Activated CD8-positive, alpha-beta memory T cell treated with anti-CD3 and anti-CD28 coated beads, Interleukin-2, amount 50 U/mL, for 4 hours (primary cell): ENCODE data around the gene VGLL3.
A peak's percentile ranks its signal among the peaks of the same experiment; 100 is the strongest.
"Not testable (repeated sequence)": the region's sequence is repeated elsewhere in the genome, so short reads cannot be mapped to it uniquely, and the experiment has no call there.

ENCODE experiments used
- DNase-seq: peaks from one replicate; pipeline ENCODE4 v3.0.0-alpha.2; 2020

The VGLL3 gene, protein sequence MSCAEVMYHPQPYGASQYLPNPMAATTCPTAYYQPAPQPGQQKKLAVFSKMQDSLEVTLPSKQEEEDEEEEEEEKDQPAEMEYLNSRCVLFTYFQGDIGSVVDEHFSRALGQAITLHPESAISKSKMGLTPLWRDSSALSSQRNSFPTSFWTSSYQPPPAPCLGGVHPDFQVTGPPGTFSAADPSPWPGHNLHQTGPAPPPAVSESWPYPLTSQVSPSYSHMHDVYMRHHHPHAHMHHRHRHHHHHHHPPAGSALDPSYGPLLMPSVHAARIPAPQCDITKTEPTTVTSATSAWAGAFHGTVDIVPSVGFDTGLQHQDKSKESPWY

DNA sequence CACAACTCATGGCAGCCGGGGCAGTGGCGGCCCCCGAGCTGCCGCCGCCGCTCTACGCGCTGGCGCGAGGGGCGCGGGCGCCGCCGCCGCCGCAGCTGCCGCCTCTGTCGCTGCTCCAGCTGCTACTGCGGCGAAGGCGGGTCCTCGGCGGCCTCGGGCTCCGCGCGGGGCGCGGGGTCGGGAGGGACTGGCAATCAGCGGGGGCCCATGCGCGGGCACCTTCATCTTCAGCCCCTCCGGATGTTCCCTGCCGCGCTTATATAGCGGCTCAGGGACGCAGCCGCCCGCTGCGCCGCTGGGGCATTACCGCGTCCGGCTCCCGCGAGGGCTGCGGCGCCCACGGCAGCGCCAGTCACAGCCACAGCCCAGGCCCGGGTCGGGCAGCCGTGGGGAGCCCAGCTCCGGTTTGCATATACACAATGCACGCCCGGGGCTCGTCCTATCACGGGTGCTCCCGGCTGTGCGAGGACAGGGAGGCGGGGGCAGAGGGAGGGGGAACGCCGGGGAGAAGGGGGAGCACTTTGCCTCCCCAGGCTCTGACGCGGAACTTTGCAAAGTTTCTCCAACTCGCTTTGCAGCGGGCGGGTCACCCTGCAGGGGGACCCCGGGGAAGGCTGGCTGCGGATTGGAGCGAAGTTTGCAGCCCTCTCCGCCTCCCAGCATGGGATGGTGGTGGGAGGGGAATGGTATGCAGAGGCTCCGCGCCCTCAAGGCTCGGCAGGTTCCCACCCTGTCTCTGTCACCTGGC lies at the start of gene VGLL3:
Gene VGLL3, minus strand, starts transcription at position 416 of the 748 bp plus-strand sequence. Its CDS starts 406 bp downstream, at position 10.
- DNase-seq = peak; percentile 13

DNA sequence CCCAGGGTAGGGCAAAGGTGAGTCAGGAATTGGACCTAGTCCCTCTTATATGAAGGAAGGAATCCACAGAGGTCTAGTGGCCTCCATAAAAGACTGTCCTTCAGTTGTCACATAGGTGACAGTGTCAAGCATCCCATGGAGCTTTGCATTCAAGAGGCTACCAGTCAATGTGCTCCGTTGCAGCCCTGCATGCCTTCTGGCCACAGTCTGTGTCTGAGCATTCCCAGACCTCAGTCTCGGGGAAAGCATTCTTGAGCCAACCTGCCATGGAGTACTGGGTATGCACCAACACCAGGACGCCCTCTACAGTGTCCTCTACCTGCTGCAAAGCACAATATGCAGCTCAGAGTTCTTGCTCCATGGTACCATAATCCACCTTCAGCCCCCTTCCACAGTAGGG lies 46.7 kb upstream of the VGLL3 start:
- DNase-seq = no peak

DNA sequence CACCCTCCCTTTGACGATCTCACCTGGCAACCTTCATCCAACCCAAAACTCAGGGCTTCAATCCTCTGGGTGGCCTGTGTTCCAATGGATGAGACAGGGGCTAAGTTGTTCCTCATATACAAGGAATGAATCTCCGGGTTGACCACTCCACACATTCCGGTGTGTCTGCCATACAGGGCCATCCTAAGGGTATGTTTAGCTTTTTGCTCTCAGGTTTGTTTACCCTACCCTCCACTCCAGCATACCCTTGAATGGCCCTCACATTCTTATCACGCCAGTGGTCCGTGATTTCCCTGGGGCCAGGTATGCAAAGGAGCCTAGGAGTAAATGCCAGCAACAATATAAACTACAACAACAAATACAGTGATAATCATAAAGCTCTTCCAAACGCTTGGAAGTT lies 45.7 kb upstream of the VGLL3 start:
- DNase-seq = no peak

DNA sequence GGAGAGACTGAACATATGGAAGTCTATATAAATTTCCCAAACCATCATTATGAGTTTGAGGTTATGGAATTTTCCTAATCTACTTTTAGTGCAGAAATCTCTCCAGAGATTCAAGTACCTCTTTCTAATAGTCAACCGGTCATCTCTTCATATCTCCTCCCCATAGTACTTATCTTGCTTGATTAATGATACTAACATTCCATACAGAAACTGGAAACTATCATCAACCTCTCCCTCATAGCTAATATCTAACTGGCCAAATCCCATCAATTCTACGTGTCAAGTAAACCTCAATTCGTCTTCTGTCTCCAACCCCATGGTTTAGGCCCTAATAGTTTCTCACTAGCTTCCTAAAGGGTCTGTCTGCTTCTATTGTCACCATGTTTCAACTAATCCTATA lies 44.4 kb upstream of the VGLL3 start:
- DNase-seq = no peak

DNA sequence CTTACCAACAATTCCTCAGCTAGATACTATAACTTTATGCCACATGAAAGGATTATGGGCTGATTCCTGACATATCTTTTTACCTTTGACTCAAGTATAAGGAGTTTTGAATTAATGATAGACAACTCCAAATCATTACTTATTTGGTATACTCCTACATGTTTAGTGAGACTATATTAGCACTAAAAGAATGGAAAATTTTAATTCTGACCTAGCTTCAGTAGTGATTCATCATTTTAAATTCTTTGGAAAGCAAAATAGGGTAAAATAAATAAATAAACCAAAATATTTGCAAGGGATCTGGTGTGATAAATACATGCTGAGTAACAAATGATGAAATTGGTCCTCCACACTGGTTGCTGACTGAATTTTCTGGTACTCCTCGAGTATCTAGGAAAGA lies 42.3 kb upstream of the VGLL3 start:
- DNase-seq = no peak

DNA sequence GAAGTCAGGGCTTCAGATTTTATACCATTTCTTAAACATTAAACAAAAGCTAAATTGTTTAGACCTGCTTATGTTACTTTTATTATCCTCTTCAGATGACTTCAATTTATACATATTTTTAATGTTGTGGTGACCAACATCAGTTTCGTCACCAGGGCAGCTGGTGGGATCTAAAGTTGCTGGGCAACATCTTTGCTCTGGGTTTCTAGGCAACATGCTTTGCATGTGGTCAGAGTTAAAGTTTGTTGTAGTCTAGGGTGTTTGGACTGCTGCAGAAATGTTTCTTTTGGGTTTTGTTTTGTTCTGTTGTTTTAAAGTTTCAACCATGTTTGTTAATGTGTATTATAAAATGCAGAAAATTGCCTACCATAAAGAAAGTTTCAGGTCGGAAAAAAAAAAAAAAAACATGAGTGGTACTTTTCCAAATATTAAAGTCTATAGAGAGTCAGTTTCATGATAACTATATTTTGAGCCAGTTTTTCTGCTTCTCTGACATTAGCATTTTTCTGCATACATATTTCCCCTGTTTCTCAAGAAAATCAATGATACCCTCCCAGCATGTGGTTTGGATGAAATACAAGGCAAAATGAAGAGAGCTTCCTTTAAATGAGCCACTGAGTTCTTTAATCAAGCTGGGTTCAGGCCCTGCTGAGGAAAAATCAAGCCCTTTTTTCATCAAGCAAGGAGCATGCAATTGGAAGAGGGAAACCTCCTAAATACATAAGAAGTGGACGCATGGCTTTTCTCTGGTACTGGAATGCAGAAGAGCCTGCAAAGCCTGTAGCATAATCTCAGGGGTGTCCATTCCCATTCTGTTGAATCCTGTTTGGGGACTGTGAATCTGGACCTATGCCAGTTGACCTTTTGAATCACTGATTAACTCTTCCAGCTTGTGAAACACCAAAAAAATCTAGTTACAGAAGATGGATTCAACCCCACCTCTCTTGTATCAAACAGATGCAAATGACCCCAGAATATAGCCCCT lies 35.0 kb upstream of the VGLL3 start:
- no peak for DNase-seq

DNA sequence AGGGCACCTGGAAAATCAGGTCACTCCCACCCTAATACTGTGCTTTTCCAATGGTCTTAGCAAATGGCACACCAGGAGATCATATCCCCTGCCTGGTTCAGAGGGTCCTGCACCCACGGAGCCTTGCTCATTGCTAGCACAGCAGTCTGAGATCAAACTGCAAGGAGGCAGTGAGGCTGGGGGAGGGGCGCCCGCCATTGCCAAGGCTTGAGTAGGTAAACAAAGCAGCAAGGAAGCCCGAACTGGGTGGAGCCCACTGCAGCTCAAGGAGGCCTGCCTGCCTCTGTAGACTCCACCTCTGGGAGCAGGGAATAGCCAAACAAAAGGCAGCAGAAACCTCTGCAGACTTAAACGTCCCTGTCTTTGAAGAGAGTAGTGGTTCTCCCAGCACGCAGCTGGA lies 26.4 kb upstream of the VGLL3 start:
- DNase-seq = not testable (repeated sequence)

DNA sequence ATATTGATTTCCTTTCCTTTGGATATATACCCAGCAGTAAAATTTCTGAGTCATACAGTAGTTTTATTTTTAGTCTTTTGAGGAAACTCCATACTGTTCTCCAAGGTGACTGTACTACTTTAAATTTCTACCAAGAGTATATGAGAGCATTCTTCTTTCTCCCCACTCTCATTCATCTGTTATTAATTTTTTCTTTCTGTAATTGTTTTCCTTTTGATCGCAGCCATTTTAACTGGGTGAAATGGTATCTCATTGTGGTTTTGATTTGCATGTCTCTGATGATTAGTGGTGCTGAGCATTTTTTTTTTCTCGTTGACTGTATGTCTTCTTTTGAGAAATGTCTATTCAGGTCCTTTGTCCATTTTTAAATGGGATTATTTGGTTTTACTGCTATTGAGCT lies 18.3 kb upstream of the VGLL3 start:
- no peak for DNase-seq

DNA sequence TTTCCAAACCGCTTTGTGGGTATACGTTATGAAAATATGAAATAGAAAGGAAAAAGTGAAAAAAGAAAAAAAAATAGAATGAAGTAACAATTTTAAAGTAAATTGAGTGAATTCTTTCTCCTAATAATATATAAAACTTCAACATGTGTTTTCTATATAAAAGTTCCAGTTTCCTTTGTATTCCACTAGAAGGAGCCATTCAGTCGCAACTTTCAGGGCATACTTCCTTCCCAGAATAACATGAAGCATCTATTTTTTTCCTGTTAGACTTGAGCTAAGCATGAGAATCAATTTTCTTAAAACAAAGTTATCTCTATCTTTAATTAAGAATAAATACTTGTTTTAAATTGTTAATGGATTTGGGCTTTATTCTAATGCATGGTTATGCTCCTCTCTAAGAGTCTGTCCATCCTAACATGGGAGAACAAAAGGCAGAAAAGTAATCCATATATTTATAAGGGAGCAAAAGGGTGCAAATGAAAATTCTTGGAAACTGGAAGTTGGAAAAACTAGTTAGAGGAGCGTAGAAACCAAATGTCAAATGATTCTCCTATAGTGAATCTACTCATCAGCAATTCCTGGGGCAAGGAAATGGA lies 16.0 kb upstream of the VGLL3 start:
- no peak for DNase-seq

DNA sequence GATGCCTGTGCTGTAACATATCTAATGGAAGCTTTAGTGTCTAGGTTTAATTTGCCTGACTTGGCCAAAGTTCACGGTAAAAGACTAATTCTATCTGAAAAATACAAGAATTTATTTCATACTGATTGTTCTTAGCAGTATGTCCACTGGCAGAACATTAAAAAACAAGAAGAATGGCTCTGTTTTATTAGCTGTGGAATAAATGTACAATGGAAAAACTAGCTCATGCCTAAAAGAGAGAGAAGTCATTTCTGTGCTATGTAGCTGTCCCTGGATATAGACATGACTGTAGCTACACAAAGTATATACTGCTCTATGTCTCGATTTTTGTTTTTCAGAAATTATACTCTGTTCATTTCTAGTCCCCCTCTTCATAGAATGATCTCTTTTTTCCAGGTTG lies 13.9 kb upstream of the VGLL3 start:
- DNase-seq = no peak

DNA sequence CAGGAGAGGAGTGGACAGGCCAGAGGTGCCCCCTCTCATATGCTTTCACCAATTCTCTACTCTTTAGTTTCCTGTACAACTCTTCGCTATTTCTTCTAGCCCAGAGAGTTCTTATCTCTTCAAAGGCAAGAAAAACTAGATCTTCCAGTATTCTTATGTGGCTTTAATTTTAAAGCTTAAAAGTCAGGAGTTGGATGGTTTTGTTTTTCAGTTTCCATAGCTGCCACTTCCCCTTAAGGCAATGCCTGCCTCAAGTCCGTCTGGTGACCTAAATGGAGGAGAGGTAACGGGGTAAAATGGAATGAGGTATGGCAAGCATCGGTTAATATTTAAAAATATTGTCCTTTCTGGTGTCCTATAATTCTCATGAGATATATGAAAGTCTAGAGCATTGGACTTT lies 11.4 kb upstream of the VGLL3 start:
- DNase-seq = no peak

DNA sequence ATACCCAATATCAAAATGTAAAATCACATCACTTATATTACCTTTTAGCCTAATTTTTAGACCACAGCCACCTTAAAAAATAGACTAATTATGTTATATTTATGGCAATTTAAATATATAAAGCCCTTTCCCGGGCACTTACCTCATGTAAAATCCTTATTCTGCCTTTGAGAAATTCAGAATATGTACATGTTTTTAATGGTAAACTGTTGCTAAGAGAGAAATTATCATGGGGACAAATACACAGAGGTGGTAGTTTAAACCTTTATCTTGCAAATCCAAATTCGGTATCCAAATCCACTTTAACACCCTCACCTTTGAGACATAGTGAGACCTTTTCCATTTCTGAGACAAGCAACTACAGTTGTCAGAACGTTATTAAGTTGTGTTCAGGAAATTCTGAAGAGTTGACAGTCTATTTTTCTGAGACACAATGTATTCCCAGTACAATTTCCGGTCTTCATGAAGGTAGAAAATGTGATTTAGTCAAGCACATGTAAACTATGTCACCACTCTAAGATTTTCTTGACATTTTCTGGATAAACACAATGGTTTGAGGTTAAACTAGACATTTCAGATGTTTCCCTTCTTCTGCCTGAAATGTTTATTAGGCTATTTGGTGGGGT lies 10.6 kb upstream of the VGLL3 start:
- DNase-seq = no peak

DNA sequence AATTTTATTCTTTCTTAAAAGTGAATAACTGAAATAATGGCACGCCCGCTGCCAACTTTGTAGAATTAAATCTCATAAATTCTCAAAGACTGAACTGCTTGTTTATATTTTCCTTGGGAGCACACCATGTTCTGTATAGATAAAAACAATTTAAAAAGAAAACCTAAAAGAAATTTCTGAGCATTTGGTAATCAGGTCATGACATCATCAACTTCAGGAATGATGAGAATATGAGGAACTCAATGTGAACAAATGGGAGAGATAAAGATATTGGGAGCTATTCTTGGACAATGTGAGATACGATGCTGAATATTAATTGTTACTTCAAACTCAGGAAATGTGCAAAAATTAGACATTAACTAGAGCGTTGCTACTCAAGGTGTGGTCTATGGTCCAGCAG lies 10.0 kb upstream of the VGLL3 start:
- no peak for DNase-seq

DNA sequence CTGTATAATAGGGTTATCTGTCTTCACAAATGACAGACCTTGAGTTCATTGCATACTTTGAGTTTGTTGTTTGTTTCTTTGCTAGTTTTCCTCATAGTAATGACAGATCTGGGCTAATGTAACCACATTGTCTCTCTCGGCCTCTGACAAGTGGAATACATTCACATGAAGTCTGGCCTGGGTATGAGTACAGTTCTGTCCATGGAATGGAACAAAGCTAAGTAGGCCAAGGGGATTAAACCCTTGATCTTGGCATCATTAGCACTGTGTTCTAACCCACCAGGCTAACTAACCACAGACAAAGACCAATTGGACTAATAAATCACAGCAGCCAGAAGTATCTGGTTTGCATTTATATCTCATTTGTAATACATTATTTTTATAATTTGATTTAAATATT lies 7.6 kb upstream of the VGLL3 start:
- no peak for DNase-seq

DNA sequence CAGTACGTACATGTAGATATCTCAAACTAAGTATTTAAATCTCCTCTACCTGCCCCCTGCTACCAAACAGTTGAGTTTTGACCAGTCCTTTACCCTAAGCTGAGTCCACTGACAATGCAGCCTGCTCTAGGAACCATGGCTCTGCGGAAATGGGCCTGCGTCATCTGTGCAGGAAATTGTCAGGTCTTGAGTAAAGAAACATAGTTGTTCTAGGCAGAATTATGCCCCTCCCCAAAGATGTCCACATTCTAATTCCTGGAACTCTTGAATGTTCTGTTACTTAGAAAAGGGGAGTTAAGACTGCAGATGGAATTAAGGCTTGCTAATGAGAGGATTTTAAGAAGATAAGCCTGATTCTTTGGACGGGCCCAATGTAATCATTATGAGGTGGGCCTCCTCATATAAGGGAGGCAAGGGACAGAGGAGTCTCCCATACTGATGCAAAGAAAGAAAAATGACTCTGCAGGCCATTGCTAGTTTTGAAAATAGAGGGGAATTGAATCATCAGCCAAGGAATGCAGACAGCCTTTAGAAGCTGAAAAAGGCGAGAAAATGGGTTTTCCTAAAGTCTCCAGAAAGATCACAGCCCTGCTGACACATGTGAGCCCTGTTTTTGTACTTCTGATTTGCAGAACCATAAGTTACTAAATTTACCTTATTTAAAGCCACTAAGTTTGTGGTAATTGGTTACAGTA lies 5.5 kb upstream of the VGLL3 start:
- DNase-seq = no peak

DNA sequence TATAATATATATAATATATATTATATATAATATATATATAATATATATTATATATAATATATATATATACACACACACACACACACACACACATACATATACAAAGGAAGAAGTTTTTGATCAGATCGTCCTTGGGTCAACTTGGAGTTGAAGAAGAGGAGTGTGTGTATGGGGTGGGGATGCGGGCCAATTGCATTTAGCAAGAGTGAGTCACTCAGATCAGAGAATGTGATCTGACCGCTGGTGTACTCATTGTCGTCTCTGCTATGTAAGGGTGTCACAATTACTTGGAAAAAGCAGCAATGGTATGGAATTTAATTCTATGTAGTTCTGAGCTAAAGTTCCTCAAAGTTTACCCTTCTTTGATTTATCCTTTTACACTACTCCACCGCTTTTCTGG lies 4.6 kb upstream of the VGLL3 start:
- no peak for DNase-seq

DNA sequence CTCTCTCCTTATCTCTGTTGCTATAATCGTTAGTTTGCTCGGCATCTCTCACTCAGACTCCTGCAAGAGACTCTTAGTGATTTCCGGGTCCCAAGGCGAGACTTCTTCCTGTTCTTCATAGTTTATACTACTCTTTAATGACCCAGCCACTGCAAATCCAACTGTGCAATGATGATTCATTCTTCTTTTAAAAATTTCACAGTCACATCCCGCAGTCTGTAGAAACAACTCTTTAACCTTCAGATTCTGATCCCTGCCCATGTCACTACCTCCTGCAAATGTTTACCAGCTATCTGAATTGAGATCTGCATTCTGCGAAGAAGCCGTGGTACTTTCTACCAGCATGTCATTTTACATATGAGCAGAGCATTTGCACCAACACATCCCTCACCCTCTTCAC lies 2.8 kb upstream of the VGLL3 start:
- DNase-seq = no peak

DNA sequence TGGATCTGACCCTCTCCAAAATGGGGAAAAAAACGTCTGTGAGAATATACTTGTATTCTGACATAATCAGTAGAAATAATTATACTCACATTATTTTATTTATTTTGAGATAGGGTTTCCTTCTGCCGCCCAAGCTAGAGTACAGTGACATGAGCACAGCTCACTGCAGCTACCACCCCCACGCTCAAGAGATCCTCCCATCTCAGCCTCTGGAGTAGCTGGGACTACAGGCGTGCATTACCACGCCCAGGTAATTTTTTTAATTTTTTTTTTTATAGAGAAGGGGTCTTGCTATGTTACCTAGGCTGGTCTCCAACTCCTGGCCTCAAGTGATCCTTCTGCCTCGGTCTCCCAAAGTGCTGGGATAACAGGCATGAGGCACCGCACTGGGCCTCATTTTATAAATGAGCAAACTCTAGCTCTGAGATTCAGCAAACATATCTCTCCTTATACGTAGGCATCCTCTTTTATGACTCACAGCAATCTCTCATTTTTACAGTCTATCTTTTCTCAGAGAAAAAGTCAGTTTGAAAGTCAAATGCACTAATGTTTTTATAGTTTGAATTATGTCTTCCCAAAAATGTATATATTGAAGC lies 989 bp upstream of the VGLL3 start:
- no peak for DNase-seq

DNA sequence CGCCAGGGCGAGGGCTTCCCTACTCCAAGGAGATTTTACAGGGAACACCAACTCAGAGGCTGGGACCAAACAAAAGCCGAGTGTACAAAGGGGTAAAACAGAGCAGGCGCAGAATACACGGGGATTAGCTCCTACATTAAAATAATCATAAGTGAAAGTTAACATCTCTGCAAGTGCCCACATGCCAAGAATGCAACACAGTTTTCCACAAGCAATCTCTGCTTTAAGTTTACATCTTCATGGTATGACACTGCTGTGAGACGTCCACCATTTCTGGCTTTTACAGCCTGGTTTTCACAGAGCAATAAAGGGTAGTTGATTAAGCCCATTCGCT lies 500 bp upstream of the VGLL3 start:
- DNase-seq = no peak

DNA sequence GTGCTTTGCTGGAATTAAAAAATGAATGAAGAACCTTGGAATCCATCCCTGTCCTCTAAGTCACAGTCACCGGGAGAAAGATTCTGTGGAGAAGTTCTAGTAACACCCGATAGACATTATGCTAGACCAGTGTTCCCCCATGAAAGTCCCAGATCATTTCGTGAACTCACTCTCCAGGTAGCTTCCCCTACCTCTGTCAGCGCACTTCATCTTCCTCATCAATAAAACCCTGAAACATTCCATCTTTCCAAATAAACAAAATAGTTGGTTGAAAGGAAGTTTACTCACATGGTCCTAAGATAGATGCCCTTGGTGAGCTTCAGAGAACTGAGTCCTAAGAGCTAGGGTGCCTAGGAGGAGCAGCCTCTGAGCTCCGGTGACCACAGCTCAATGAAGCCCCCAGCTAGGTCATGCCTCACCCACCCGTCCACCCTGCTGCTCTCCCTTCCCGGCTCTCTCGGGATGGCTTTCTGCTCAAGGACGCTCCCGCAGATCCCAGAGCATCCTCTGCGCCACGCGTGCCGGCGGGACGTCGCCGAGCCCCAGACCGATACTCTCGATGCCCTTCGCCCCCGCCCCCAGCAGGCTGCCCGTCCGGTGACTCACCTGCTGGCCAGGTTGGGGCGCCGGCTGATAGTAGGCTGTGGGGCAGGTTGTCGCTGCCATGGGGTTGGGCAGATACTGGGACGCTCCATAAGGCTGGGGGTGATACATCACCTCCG lies 776 bp downstream of the VGLL3 start:
- DNase-seq = no peak

DNA sequence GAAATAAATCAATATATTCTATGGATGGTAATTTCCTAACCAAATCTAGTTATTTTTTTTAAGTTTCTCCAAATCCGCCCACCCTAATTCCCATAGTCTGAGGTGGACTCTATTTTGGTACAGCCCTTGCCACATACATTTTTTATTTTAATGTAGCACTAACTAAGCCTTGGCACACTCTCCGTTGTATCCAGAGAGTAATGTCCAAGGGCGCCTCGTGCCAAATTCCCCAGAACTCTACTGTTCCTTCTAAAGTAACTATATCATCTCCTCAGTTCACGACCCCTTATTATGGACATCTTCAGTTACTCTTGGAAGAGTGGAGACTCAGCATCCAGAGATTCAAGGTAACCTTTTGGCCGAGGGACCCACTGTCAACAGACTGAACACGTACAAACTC lies 1.3 kb downstream of the VGLL3 start:
- no peak for DNase-seq
